Measurements from ENCODE around the gene LINGO4. TPM values are rescaled to one million over a fixed set of nuclear protein-coding genes. Genes with fewer than 3 reads are reported as not detected.

Gene LINGO4
- total and polyA plus RNA-seq, 2 donors (not counting 1 experiment from before 2014, with no cell fraction given), result not detected

GRCh38 chr1:151806170-151806569, 951 bp upstream of the LINGO4 start:
- Histone ChIP-seq H4K20me1 (ENCODE audit: control insufficient read depth, insufficient read depth, low read length, poor library complexity, severe bottlenecking) (no peaks in the 10 kb centered on the region), H3K4me1 (ENCODE audit: control insufficient read depth in 2 of 2, insufficient read depth in 2 of 2, low read length in 2 of 2) (peaks cover 6 to 9% of the 10 kb centered on the region in 2 donors), H3K9ac (ENCODE audit: low read length) (no peak overlapping the region), H3K79me2 (ENCODE audit: control insufficient read depth, insufficient read depth, low read length) (no peaks in the 10 kb centered on the region), H3K27ac (ENCODE audit: low read length in 2 of 2) (no peak overlapping the region), H3K4me3 (ENCODE audit: control extremely low read depth in 1 of 5, extremely low read depth in 1 of 5, insufficient read depth in 1 of 5, low read depth in 2 of 5, low read length in 4 of 5) (no peak overlapping the region), H3K36me3 (replicated peaks in 1 of 2; ENCODE audit: control extremely low read depth in 1 of 2, control insufficient read depth in 1 of 2, extremely low read depth in 1 of 2, insufficient read depth in 2 of 2, low read length in 1 of 2) (no peaks in the 10 kb centered on the region), H3K9me3 (ENCODE audit: control extremely low read depth in 1 of 3, control insufficient read depth in 2 of 3, insufficient read depth in 1 of 3, low read length in 2 of 3) (no peaks in the 10 kb centered on the region), H3K27me3 (replicated peaks in 1 of 4; ENCODE audit: control extremely low read depth in 1 of 4, control insufficient read depth in 3 of 4, insufficient read depth in 4 of 4, low read length in 3 of 4) (peaks cover 0 to 6% (median 0%) of the 10 kb centered on the region in 4 experiments), H3K4me2 (replicated peaks; ENCODE audit: low read depth, low read length, poor library complexity, severe bottlenecking) (no peak overlapping the region), H2AFZ (ENCODE audit: insufficient read depth, low read depth, low read length, poor library complexity, severe bottlenecking) (no peak overlapping the region)
- H3K4me3 Mint-ChIP-seq, result no peak overlapping the region
- H3K27ac Mint-ChIP-seq, result no peak overlapping the region
- ChIA-PET CTCF (no interaction called here), POLR2A (no interaction called here)
- H3K4me1 Mint-ChIP-seq, result peaks cover 9% of the 10 kb centered on the region
- no peaks in the 10 kb centered on the region for H3K9me3 Mint-ChIP-seq (ENCODE audit: insufficient read depth)
- no peak for DNase-seq
- no peak for ATAC-seq (ENCODE audit: low read depth)
- TF ChIP-seq EZH2 (IDR thresholded peaks at IDR 0.05; ENCODE audit: borderline replicate concordance, insufficient read depth, low read depth, low read length, poor library complexity, severe bottlenecking), result no peak
- no peak for TF ChIP-seq CTCF (IDR thresholded peaks at IDR 0.05)
- 40% methylated on average over 1 of the region's 7 CpGs for WGBS (ENCODE audit: insufficient coverage)
- peaks cover 13% of the 10 kb centered on the region for H3K27me3 Mint-ChIP-seq
- intact Hi-C loops (cut with micrococcal nuclease), result no loop called here

GRCh38 chr1:151803915-151804314, 1.3 kb downstream of the LINGO4 start:
- ChIA-PET CTCF (no interaction called here), POLR2A (no interaction called here)
- Mint-ChIP-seq H3K27me3 (peaks cover 27% of the 10 kb centered on the region), H3K4me3 (no peak overlapping the region), H3K27ac (no peak overlapping the region), H3K4me1 (peaks cover 9% of the 10 kb centered on the region), H3K9me3 (ENCODE audit: insufficient read depth) (no peaks in the 10 kb centered on the region)
- Histone ChIP-seq H3K4me2 (replicated peaks; ENCODE audit: low read depth, low read length, poor library complexity, severe bottlenecking) (no peak overlapping the region), H3K9me3 (ENCODE audit: control extremely low read depth in 1 of 3, control insufficient read depth in 2 of 3, insufficient read depth in 1 of 3, low read length in 2 of 3) (peaks cover 0 to 3% (median 0%) of the 10 kb centered on the region in 3 donors), H4K20me1 (ENCODE audit: control insufficient read depth, insufficient read depth, low read length, poor library complexity, severe bottlenecking) (no peaks in the 10 kb centered on the region), H3K79me2 (ENCODE audit: control insufficient read depth, insufficient read depth, low read length) (no peaks in the 10 kb centered on the region), H3K4me3 (ENCODE audit: control extremely low read depth in 1 of 5, extremely low read depth in 1 of 5, insufficient read depth in 1 of 5, low read depth in 2 of 5, low read length in 4 of 5) (no peak overlapping the region), H3K36me3 (replicated peaks in 1 of 2; ENCODE audit: control extremely low read depth in 1 of 2, control insufficient read depth in 1 of 2, extremely low read depth in 1 of 2, insufficient read depth in 2 of 2, low read length in 1 of 2) (no peaks in the 10 kb centered on the region), H3K27ac (ENCODE audit: low read length in 2 of 2) (no peak overlapping the region), H2AFZ (ENCODE audit: insufficient read depth, low read depth, low read length, poor library complexity, severe bottlenecking) (no peak overlapping the region), H3K27me3 (replicated peaks in 1 of 4; ENCODE audit: control extremely low read depth in 1 of 4, control insufficient read depth in 3 of 4, insufficient read depth in 4 of 4, low read length in 3 of 4) (peaks cover 0 to 22% (median 2%) of the 10 kb centered on the region in 4 experiments), H3K4me1 (ENCODE audit: control insufficient read depth in 2 of 2, insufficient read depth in 2 of 2, low read length in 2 of 2) (peaks cover 6 to 13% of the 10 kb centered on the region in 2 donors), H3K9ac (ENCODE audit: low read length) (no peak overlapping the region)
- WGBS (ENCODE audit: insufficient coverage), result 97% methylated on average over 3 of the region's 3 CpGs
- DNase-seq (no peak), ATAC-seq (ENCODE audit: low read depth) (no peak)
- intact Hi-C loops (cut with micrococcal nuclease), result no loop called here
- TF ChIP-seq EZH2 (IDR thresholded peaks at IDR 0.05; ENCODE audit: borderline replicate concordance, insufficient read depth, low read depth, low read length, poor library complexity, severe bottlenecking) (no peak), CTCF (IDR thresholded peaks at IDR 0.05) (no peak)

Data from B cell (primary cell).